CD4-positive, alpha-beta memory T cell (primary cell): ENCODE measurements around the gene ABCA13. TPM values are rescaled to one million over a fixed set of nuclear protein-coding genes. Genes with fewer than 3 reads are reported as not detected.

Source experiments
- CTCF ChIA-PET: fragments of 350-600 bp; sonication (Branson Sonifier 250); formaldehyde crosslinking; loops from one replicate; lab custom pipeline; 2021; ENCODE audit warnings: inconsistent platforms; ENCODE audit not compliant: partially characterized antibody; lab: Charles Lee
- POLR2A ChIA-PET: fragments of 350-600 bp; sonication (Branson Sonifier 250); formaldehyde crosslinking; loops from one replicate; lab custom pipeline; 2021; ENCODE audit not compliant: partially characterized antibody; lab: Charles Lee
- DNase-seq, 5 donors: peaks; one replicate each; pipeline versions ENCODE4 v3.0.0 to v3.0.0-alpha.2; 2020 to 2022; ENCODE audit warnings: mixed read lengths in 1 of 5
- H3K27ac ChIP-seq: one replicate; pipeline ENCODE4 v1.7.0; 2013; ENCODE audit warnings: low read depth, low read length
- H3K27me3 ChIP-seq: 2 replicates; pipeline ENCODE4 v1.7.0; 2013; ENCODE audit warnings: mild to moderate bottlenecking, low read length, moderate library complexity; ENCODE audit not compliant: insufficient read depth
- H3K36me3 ChIP-seq: 2 replicates; pipeline ENCODE4 v1.7.0; 2013; ENCODE audit warnings: mild to moderate bottlenecking, low read length, moderate library complexity; ENCODE audit not compliant: insufficient read depth
- H3K4me1 ChIP-seq: 2 replicates; pipeline ENCODE4 v1.7.0; 2013; ENCODE audit warnings: mild to moderate bottlenecking, low read length, moderate library complexity; ENCODE audit not compliant: insufficient read depth
- H3K4me3 ChIP-seq, 2 donors: one replicate each; pipeline ENCODE4 v1.7.0; 2013; ENCODE audit warnings: low read length in 2 of 2, mild to moderate bottlenecking in 1 of 2
- H3K9me3 ChIP-seq, 2 donors: one replicate each; pipeline ENCODE4 v1.7.0; 2013; ENCODE audit warnings: low read length in 2 of 2, control low read depth in 1 of 2; ENCODE audit not compliant: control insufficient read depth in 1 of 2
- H3K27ac Mint-ChIP-seq, 7 donors: one replicate each; pipeline ENCODE4 v1.8.0; 2020 to 2021; ENCODE audit warnings: mixed read lengths in 7 of 7, mild to moderate bottlenecking in 6 of 7, inconsistent platforms in 3 of 7, moderate library complexity in 3 of 7
- H3K27me3 Mint-ChIP-seq, 2 donors: one replicate each; pipeline ENCODE4 v1.8.0; 2020 to 2021; ENCODE audit warnings: mixed read lengths in 2 of 2
- H3K36me3 Mint-ChIP-seq, 2 donors: one replicate each; pipeline ENCODE4 v1.8.0; 2020 to 2021; ENCODE audit warnings: mixed read lengths in 2 of 2, inconsistent platforms in 1 of 2, mild to moderate bottlenecking in 1 of 2
- H3K4me1 Mint-ChIP-seq, 4 donors: one replicate each; pipeline ENCODE4 v1.8.0; 2020 to 2021; ENCODE audit warnings: mixed read lengths in 4 of 4, mild to moderate bottlenecking in 1 of 4
- H3K4me3 Mint-ChIP-seq, 8 donors: one replicate each; pipeline ENCODE4 v1.8.0; 2020 to 2021; ENCODE audit warnings: mixed read lengths in 8 of 8, mild to moderate bottlenecking in 7 of 8, moderate library complexity in 6 of 8, inconsistent platforms in 3 of 8
- H3K9me3 Mint-ChIP-seq, 8 donors: one replicate each; pipeline ENCODE4 v1.8.0; 2020 to 2021; ENCODE audit warnings: mixed read lengths in 8 of 8, mild to moderate bottlenecking in 5 of 8, inconsistent platforms in 3 of 8, moderate library complexity in 1 of 8
- intact Hi-C: fragments of 100-400 bp; cut with micrococcal nuclease; formaldehyde crosslinking; loops from one replicate; pipeline ENCODE4 v1.15.1; 2023
- polyA plus RNA-seq, 2 donors: library from polyadenylated mRNA; unstranded; fragments of 300-500 nt; fragmentation: Illumina TruSeq; gene quantifications; one replicate each; pipeline ENCODE4 v1.2.3, GENCODE V29; 2021
- total RNA-seq, 2 experiments: library from RNA; stranded (reverse); gene quantifications; one replicate each; pipeline ENCODE4 v1.2.3, GENCODE V29; 2021

The ABCA13 gene
- total and polyA plus RNA-seq, 4 experiments from 2014 or later = not detected

DNA sequence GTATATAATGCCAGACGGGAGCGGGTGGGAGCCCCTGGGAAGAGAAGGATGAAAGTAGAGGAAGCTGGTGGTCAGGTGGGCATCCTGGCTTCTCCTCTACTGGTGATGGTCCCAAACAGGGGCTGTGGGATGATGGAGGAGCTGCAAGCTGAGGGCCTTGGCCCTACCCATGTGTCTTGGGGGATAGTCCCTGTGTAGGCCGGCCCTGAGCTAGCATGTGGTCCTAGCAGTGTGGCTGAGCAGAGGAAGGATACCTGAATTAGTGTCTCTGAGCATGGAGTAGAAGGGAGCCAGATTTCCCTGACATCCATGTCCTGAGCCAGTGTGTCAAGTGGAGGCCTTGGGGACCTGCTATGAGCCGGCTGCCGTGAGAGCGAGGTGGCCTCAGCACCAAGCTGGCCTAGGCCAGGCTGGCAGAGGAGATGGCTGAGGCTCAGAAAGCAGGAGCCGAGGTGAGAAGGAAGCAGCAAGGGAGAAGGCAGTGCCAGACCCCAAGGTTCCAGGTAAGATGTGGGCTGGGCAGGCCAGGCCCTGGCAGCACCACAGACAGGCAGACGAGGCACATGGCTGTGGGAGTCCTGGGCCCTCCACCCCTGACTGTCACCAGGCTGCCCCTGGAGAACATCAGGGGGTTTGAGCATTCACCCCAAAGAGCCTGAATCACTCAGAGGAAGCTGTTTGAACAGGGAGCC, 150.2 kb downstream of the ABCA13 start:
- POLR2A ChIA-PET = no interaction called here
- no peak for DNase-seq
- peaks cover 0 to 10% of the 10 kb centered on the region in 2 donors for H3K9me3 ChIP-seq
- no peak overlapping the region for H3K27ac ChIP-seq
- no peaks in the 10 kb centered on the region for H3K4me1 ChIP-seq
- peaks cover 0 to 24% (median 11%) of the 10 kb centered on the region in 8 donors for H3K9me3 Mint-ChIP-seq
- H3K4me1 Mint-ChIP-seq = no peaks in the 10 kb centered on the region
- H3K27me3 ChIP-seq = no peaks in the 10 kb centered on the region
- intact Hi-C loops = no loop called here
- CTCF ChIA-PET = no interaction called here
- H3K27ac Mint-ChIP-seq = no peak overlapping the region
- no peaks in the 10 kb centered on the region for H3K36me3 Mint-ChIP-seq
- H3K4me3 Mint-ChIP-seq = no peak overlapping the region
- H3K36me3 ChIP-seq = no peaks in the 10 kb centered on the region
- H3K27me3 Mint-ChIP-seq = peaks cover 2 to 5% of the 10 kb centered on the region in 2 donors
- no peak overlapping the region for H3K4me3 ChIP-seq

DNA sequence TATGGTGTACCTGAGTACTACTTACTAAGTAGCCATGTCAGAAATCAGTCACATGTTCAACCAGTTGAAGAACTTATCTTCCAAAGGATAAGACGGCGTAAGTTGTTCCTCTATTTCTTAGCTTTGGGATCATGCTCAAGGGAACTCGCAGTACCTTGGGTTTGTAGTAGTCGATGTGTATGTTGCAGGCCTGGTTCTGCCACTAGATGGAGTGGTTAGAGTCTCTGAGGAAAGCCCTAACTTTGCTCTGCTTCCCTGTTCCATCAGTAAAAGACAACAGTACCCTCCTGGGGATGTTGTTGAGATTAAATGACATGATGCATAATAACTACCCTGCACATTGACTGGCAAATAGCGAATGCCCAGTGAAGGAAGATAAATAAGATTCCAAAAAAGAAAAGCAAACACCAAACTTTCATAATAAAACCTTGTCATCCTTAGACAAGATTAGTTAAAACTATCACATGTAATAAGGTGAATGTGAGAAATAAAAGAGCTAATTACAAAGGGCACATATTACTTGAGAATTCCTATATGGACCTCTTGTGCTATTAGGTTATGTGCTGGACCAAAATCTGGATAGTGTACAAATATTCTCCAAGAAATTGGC, 165.9 kb downstream of the ABCA13 start:
- Mint-ChIP-seq H3K27me3 (peaks cover 1 to 2% of the 10 kb centered on the region in 2 donors), H3K27ac (no peak overlapping the region), H3K36me3 (no peaks in the 10 kb centered on the region), H3K4me1 (no peaks in the 10 kb centered on the region), H3K9me3 (peaks cover 0 to 3% (median 0%) of the 10 kb centered on the region in 8 donors), H3K4me3 (no peak overlapping the region)
- ChIA-PET CTCF (no interaction called here), POLR2A (no interaction called here)
- H3K4me3 ChIP-seq = no peak overlapping the region
- intact Hi-C loops = no loop called here
- no peak for DNase-seq
- H3K9me3 ChIP-seq = no peaks in the 10 kb centered on the region
- H3K27me3 ChIP-seq = no peaks in the 10 kb centered on the region
- H3K4me1 ChIP-seq = no peaks in the 10 kb centered on the region
- H3K36me3 ChIP-seq = no peaks in the 10 kb centered on the region
- H3K27ac ChIP-seq = no peak overlapping the region

DNA sequence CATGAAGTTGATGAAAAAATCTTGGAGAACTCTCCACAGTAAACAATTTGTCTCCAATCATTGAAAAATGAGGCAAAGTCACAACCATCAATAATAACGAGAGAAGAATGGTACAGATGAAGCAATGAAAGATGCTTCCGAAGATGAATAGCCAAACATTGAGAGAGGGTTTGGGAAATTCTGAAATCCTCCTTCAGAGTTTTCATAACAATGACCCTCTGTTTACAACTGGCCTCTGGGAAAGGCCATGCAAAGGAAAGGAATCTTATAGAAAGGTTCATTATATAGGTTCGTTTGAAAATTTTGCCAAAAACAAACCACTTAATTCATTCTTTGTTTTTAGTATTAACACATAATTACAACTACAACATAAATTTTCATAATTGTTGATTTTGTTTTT, 166.5 kb downstream of the ABCA13 start:
- Mint-ChIP-seq H3K27ac (no peak overlapping the region), H3K9me3 (peaks cover 0 to 3% (median 0%) of the 10 kb centered on the region in 8 donors), H3K4me1 (no peaks in the 10 kb centered on the region), H3K4me3 (no peak overlapping the region), H3K27me3 (peaks cover 1 to 2% of the 10 kb centered on the region in 2 donors), H3K36me3 (no peaks in the 10 kb centered on the region)
- no peaks in the 10 kb centered on the region for H3K27me3 ChIP-seq
- H3K36me3 ChIP-seq = no peaks in the 10 kb centered on the region
- ChIA-PET POLR2A (no interaction called here), CTCF (no interaction called here)
- H3K9me3 ChIP-seq = no peaks in the 10 kb centered on the region
- no peak overlapping the region for H3K27ac ChIP-seq
- H3K4me3 ChIP-seq = no peak overlapping the region
- DNase-seq = no peak
- H3K4me1 ChIP-seq = no peaks in the 10 kb centered on the region
- intact Hi-C loops = no loop called here

DNA sequence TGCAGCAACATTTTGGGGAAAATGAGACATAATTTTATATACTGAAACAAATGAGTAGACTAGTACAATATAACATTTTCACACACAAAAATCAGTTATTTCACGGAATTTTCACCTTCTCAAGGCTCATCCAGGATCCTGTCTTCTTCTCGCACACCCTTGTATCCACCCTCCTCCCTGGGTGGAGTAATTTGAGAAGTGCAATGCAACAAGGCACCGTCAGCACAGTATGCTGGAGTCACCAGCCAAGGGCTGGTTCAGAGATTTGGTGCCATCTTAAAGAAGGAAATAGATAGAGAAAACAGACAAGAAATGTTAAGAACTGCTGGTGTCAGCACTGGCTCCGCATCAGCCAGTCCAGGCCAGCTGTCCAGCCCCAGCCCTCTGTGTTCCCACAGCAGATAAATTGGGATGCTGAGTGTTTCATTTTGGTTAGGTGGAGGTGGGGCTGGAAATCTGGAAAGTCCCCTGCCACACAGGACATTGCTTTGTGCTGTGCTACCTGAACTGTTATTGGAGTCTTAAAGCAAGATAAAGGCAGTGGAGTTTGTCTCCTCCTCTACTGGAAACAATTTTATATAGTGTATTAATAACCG, 176.1 kb downstream of the ABCA13 start:
- no peaks in the 10 kb centered on the region for H3K4me1 Mint-ChIP-seq
- no peaks in the 10 kb centered on the region for H3K9me3 Mint-ChIP-seq
- no peaks in the 10 kb centered on the region for H3K9me3 ChIP-seq
- H3K36me3 ChIP-seq = no peaks in the 10 kb centered on the region
- no peaks in the 10 kb centered on the region for H3K27me3 ChIP-seq
- no peaks in the 10 kb centered on the region for H3K4me1 ChIP-seq
- H3K4me3 Mint-ChIP-seq = no peak overlapping the region
- intact Hi-C loops = no loop called here
- no peak overlapping the region for H3K27ac ChIP-seq
- H3K27me3 Mint-ChIP-seq = peaks cover 1 to 4% of the 10 kb centered on the region in 2 donors
- H3K27ac Mint-ChIP-seq = no peak overlapping the region
- no peak for DNase-seq
- H3K36me3 Mint-ChIP-seq = no peaks in the 10 kb centered on the region
- no peak overlapping the region for H3K4me3 ChIP-seq
- ChIA-PET CTCF (no interaction called here), POLR2A (no interaction called here)

DNA sequence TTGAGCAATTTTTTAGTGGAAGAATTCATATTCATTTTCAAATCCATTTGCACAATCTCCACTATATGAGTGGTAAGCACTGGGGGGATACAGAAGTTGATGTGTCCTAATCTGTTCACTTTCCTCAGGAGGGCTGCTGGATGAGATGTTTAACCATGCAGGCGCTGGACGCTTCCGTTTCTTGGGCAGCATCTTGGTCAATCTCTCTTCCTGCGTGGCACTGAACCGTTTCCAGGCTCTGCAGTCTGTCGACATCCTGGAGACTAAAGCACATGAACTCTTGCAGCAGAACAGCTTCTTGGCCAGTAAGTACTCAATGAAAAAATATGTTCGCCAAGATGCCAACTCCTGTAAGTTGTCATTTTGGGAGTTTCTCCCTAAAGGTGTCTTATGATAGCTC, 179.3 kb downstream of the ABCA13 start:
- Mint-ChIP-seq H3K27me3 (peaks cover 1 to 7% of the 10 kb centered on the region in 2 donors), H3K36me3 (no peaks in the 10 kb centered on the region), H3K4me1 (no peaks in the 10 kb centered on the region), H3K4me3 (no peak overlapping the region), H3K27ac (no peak overlapping the region), H3K9me3 (peaks cover 0 to 2% (median 0%) of the 10 kb centered on the region in 8 donors)
- ChIA-PET POLR2A (no interaction called here), CTCF (no interaction called here)
- intact Hi-C loops = no loop called here
- Histone ChIP-seq H3K27ac (no peak overlapping the region), H3K4me3 (no peak overlapping the region), H3K36me3 (no peaks in the 10 kb centered on the region), H3K4me1 (no peaks in the 10 kb centered on the region), H3K9me3 (no peaks in the 10 kb centered on the region), H3K27me3 (no peaks in the 10 kb centered on the region)
- DNase-seq = no peak

DNA sequence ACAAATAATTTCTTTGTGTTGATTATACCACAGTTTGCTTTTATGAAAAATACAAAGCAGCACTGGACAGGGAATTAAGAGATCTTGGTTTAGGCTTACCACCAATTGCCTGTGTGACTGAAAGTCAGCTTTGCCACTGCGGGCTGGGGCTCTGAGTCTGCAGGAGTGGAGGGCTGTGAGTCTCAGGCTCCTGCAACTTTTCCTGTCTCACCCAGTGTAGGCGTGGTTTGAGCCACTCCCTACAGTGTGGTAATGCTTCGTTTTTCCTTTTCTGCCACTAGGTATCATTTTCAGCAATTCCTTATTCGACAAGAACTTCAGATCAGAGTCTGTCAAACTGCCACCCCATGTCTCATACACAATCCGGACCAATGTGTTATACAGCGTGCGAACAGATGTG, 180.6 kb downstream of the ABCA13 start:
- H3K27me3 Mint-ChIP-seq = peaks cover 1 to 7% of the 10 kb centered on the region in 2 donors
- H3K9me3 Mint-ChIP-seq = peaks cover 0 to 2% (median 0%) of the 10 kb centered on the region in 8 donors
- no peak overlapping the region for H3K4me3 ChIP-seq
- H3K27ac Mint-ChIP-seq = no peak overlapping the region
- POLR2A ChIA-PET = no interaction called here
- no peaks in the 10 kb centered on the region for H3K36me3 Mint-ChIP-seq
- no peak for DNase-seq
- no peaks in the 10 kb centered on the region for H3K4me1 Mint-ChIP-seq
- no peaks in the 10 kb centered on the region for H3K27me3 ChIP-seq
- H3K27ac ChIP-seq = no peak overlapping the region
- CTCF ChIA-PET = no interaction called here
- no peaks in the 10 kb centered on the region for H3K36me3 ChIP-seq
- no peaks in the 10 kb centered on the region for H3K9me3 ChIP-seq
- intact Hi-C loops = no loop called here
- H3K4me3 Mint-ChIP-seq = no peak overlapping the region
- no peaks in the 10 kb centered on the region for H3K4me1 ChIP-seq

DNA sequence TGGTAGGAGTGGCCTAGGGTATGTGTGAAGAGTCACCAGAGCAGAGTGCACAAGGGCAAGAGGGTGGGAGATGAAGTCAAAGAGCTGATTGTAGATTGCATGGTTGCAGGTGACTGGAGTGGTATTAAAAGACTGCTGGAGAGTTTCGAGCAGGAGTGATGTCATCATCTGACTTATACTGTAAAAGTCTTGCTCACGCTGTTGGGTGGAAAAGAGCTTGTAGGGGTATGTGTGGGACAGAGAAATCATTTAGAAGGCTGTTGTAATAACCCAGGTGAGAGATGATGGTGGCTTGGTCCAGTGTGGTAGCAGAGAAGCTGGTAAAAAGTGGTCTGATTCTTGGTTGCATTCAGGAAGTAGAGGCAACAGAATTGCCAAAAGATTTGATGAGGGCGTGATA, 184.1 kb downstream of the ABCA13 start:
- POLR2A ChIA-PET = no interaction called here
- no peak for DNase-seq
- H3K4me3 Mint-ChIP-seq = no peak overlapping the region
- Histone ChIP-seq H3K36me3 (no peaks in the 10 kb centered on the region), H3K9me3 (no peaks in the 10 kb centered on the region), H3K27me3 (no peaks in the 10 kb centered on the region), H3K4me3 (no peak overlapping the region), H3K27ac (no peak overlapping the region), H3K4me1 (no peaks in the 10 kb centered on the region)
- peaks cover 0 to 2% (median 0%) of the 10 kb centered on the region in 8 donors for H3K9me3 Mint-ChIP-seq
- no peaks in the 10 kb centered on the region for H3K36me3 Mint-ChIP-seq
- peaks cover 0 to 5% of the 10 kb centered on the region in 2 donors for H3K27me3 Mint-ChIP-seq
- no peaks in the 10 kb centered on the region for H3K4me1 Mint-ChIP-seq
- CTCF ChIA-PET = no interaction called here
- intact Hi-C loops = no loop called here
- no peak overlapping the region for H3K27ac Mint-ChIP-seq
